ENCODE results near the gene ISLR2.
"Not testable (repeated sequence)": the region's sequence is repeated elsewhere in the genome, so short reads cannot be mapped to it uniquely, and the experiment has no call there.

The ISLR2 gene
- total RNA-seq: 0 reads per million in 4 donors

- DNase-seq: no peak
Measured at GRCh38 chr15:74130155-74130848, at the start of gene ISLR2. Gene ISLR2, plus strand, starts transcription at chr15:74130586. Its CDS starts 2,169 bp downstream, at chr15:74132755.

DNA sequence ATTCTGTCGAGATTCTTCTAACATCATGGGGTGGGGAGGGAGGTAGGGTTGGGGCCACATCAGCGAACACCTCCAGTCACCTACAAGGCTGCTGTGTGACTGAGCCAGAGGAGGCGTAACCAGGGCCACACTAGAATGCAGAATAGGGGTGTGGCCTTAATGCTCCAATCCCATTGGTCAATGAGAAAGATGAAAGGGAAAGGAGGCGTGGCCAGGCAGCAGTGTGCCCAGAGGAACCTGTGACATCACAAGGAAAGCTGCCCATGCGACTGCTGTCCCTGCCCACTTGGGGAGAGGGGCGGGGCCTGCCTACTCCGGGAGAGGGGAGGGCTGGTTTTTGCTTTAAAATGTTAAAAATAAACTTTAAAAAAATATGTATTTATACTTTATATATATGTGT, 47.9 kb upstream of the ISLR2 start, which contains the start of gene GOLGA6A:
TSS of gene GOLGA6A (minus strand) at position 101 of the 400 bp plus-strand sequence. CDS start at position 60, 41 bp downstream.
- not testable (repeated sequence) for DNase-seq

- DNase-seq: not testable (repeated sequence)
Measured at GRCh38 chr15:74094567-74094966, 35.8 kb upstream of the ISLR2 start.

DNA sequence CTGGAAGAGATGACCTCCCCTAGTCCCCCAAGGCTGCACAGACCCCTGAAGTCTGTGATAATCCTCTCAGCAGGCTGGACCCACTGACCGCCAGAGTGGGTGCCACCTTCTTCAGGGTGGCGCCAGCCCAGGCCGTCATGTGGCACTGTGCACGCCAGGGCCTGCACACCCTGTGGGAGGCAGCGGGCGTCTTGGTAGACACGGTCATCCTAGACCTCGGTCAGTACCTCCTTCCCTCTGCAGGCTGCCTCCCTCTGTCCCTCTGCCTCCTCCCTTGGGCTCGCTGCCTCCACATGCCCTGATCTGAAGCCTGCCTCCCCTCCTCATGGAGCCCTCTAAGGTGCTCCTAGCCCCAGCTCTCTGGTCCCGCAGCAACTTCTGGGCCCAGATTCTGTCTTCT, 34.8 kb upstream of the ISLR2 start:
- DNase-seq: not testable (repeated sequence)

GRCh38 chr15:74096753-74097474, 33.5 kb upstream of the ISLR2 start:
- not testable (repeated sequence) for DNase-seq

- DNase-seq: peak; percentile 26 to 81 (median 41)
Measured at GRCh38 chr15:74099963-74100733, 30.2 kb upstream of the ISLR2 start.

DNA sequence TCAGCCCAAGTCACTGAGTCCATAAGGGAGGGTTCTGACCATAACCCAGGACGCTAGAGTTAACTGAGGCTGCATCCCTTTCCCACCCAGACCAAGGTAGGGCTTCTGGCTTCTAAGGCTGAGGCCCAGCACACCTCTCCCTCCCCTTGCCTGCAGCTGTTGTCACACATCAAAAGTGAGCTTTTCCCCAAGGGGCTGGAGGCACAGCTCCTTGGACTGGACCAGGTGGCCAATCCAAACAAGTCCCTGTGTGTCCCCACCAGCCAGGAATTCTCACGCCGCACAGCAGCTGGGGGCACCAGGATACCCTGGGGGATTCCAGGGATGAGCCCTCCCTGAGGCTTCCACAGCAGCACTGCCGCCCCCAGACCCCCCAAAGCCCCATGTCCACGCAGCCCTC, 22.3 kb upstream of the ISLR2 start:
- no peak for DNase-seq

DNA sequence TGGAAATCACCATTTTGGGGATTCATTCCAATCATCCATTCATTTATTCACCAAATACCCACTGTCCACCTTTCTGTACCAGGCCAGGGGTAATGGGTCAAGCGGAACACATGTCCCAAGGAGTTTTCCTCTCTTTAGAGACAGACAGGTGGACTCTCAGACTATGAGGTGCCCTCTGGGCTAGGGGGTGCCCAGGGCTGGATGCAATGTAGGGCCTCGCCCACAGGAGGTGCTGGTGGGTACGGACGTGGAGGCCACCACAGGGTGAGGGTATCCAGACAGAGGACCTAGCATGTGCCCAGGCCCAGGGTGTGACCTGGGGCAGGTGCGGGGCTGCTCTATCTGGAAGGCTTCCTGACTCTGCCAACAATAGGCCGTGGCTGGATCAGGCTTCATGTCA, 21.8 kb upstream of the ISLR2 start:
- DNase-seq: not testable (repeated sequence)

- DNase-seq: no peak
Measured at GRCh38 chr15:74109713-74110112, 20.7 kb upstream of the ISLR2 start.

GRCh38 chr15:74120426-74120825, 10.0 kb upstream of the ISLR2 start:
- DNase-seq: no peak

DNA sequence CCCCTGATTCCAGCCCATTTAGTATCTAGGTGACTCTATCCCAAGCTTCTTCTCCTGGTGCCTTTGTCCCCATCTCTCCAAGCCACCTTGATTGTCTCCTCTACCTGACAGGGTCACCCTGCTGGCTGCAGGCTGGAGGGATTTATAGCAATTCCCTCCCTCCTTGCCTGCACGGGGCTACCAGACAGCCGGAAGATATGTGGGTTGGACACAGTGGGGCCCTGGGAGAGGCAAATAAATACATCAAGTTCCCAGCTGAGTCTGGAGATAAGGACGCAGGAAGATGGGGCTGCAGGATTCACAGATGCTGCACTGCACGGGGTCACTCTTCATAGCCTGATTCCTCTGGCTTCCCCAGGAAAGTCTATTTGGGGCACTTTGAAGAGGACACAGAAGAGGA, 9.3 kb upstream of the ISLR2 start:
- no peak for DNase-seq

- no peak for DNase-seq
Measured at GRCh38 chr15:74121858-74122257, 8.5 kb upstream of the ISLR2 start.

GRCh38 chr15:74122403-74123130, 7.8 kb upstream of the ISLR2 start:
- DNase-seq: no peak

GRCh38 chr15:74123131-74123429, 7.3 kb upstream of the ISLR2 start:
- DNase-seq: no peak

DNA sequence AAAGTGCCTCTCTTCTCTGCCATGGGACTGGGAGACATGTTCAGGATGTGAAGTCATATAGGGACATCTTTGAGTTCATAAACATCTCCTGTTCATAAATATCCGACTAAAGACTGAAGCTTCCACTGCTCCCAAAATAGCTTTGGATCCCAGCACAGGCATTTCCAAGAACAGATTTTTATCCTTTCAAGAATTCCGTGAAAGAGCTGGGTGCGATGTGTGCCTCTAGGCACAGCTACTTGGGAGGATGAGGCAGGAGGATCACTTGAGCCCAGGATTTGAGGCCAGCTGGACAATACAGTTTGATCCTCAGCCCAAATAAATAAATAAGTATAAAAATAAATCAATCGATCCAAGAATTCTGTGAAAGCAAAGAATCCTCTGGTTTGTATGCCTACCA, 6.7 kb upstream of the ISLR2 start:
- no peak for DNase-seq

DNA sequence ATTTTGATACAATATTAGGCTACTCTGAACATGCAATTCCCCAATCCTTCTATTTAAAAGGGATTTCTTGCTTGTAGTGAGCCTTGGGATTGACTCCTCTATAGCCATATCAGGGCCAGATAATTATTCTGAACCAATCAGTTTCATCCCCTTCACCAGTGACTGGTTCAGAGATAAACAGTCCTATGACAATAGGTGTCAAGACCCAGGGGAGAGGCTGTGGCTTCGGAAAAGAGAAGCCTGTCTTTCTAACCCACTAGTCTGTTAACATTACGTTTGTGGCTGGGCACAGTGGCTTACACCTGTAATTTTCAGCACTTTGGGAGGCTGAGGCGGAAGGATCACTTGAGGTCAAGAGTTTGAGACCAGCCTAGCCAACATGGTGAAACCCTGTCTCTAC, 6.2 kb upstream of the ISLR2 start:
- no peak for DNase-seq

DNA sequence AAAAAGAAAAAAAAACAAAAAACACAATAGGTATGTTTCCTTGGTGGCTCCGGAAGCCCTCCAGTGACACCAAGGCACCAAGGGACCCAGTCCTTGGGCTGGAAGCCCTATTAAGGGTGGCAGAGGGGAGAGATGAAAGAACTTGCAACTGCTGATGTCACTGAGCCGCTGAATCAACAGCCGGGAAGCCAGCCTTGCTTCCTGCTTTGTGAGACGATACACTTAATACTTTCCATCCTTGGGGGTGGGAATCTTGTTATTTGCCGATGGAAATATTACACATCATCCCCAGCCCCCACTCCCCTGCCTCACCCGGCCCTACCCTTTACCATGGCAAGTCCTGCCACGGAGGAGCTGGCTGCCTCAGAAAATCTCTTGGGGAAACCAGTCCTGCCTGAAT, 5.6 kb upstream of the ISLR2 start:
- no peak for DNase-seq

DNA sequence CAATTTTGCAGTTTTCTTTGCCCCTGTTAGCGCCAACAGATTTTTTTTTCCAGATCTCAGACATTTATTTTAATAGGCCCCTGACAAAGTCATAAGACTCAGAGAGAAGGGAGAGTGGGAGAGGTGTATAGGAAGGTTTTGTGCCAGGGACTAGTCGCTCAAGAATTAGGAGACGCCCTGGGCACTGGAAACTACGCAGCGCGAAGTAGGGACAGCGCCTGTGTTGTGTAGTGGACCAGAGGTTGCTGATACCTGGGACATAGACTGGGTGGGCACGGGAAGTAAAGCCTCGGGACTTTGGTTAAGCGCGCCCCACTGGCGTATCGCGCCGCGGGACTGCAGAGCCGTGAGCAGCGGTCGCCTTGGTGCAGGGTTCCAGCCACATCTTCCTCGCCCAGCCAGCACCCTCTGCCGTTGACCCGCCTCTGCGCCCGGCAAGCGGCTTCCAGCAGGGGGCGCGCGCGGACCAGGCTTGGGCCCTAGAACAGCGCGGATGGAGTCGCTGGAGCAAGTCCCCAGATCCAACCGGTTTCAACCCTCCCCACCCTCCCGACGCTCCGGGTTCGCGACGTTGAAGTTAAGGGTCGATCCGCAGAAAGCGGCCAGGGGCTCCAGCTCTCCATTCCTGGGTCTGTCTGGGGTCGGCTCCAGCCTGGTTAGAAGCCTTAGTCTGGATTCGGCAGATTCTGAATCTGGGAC, 3.0 kb upstream of the ISLR2 start:
- DNase-seq: peak; percentile 56 to 80 (median 70)

- DNase-seq: no peak
Measured at GRCh38 chr15:74127954-74128784, 2.2 kb upstream of the ISLR2 start.

- no peak for DNase-seq
Measured at GRCh38 chr15:74128785-74129585, 1.4 kb upstream of the ISLR2 start.
